HEK293 (cell line): Measurements from ENCODE around the gene ORAI2.
"Not testable (repeated sequence)": the region's sequence is repeated elsewhere in the genome, so short reads cannot be mapped to it uniquely, and the experiment has no call there.

Experiments
- CTCF ChIA-PET: fragments of 350-600 bp; formaldehyde crosslinking; extraction: SDS; loops from one replicate; lab custom pipeline; 2021; ENCODE audit warnings: antibody characterized with exemption; lab: Yijun Ruan, JAX
- POLR2A ChIA-PET: fragments of 300-600 bp; formaldehyde crosslinking; extraction: SDS; loops from one replicate; lab custom pipeline; 2020; ENCODE audit warnings: antibody characterized with exemption, inconsistent platforms; lab: Yijun Ruan, JAX
- H3K27ac ChIP-seq: fragments of 200-500 bp; sonication (Bioruptor generic); 2 replicates; pipeline ENCODE4 v1.5.1; 2014; ENCODE audit warnings: low read depth, low read length, control low read depth, inconsistent platforms; ENCODE audit errors: extremely low read depth
- H3K36me3 ChIP-seq, 2 experiments: fragments of 200-500 bp in 1 of 2; sonication (Bioruptor generic) in 1 of 2; 1 replicate in 1 of 2; 2 replicates in 1 of 2; pipeline ENCODE4 v1.5.1; 2014 to 2017; ENCODE audit warnings: inconsistent platforms in 2 of 2, low read length in 2 of 2; ENCODE audit not compliant: control insufficient read depth in 2 of 2, insufficient read depth in 1 of 2
- H3K4me1 ChIP-seq: fragments of 200-500 bp; sonication (Bioruptor generic); 2 replicates; pipeline ENCODE4 v1.5.1; 2014; ENCODE audit warnings: mild to moderate bottlenecking, low read length, inconsistent platforms; ENCODE audit not compliant: control insufficient read depth, insufficient read depth
- H3K4me3 ChIP-seq: 2 replicates; pipeline ENCODE4 v1.5.1; 2011; ENCODE audit warnings: low read depth, mild to moderate bottlenecking, control low read depth, low read length, moderate library complexity
- H3K9me3 ChIP-seq: fragments of 200-500 bp; sonication (Bioruptor generic); 2 replicates; pipeline ENCODE4 v1.5.1; 2014; ENCODE audit warnings: low read depth, low read length, inconsistent platforms; ENCODE audit not compliant: control insufficient read depth, insufficient read depth
- KLF17 ChIP-seq: fragments of 450-650 bp; formaldehyde crosslinking; IDR thresholded peaks from 2 replicates; pipeline ENCODE4 v1.5.1; 2016; ENCODE audit warnings: missing biosample characterization, missing genetic modification characterization
- PBX3 ChIP-seq: sonication (generic); formaldehyde crosslinking; IDR thresholded peaks from 2 replicates; pipeline ENCODE4 v1.8.1; 2022; ENCODE audit warnings: mild to moderate bottlenecking, moderate library complexity, missing genetic modification reagents
- PRDM1 ChIP-seq: fragments of 450-650 bp; formaldehyde crosslinking; IDR thresholded peaks from 2 replicates; pipeline ENCODE4; 2016; ENCODE audit warnings: missing biosample characterization, missing genetic modification characterization
- ZIC2 ChIP-seq: fragments of 450-650 bp; formaldehyde crosslinking; IDR thresholded peaks from 2 replicates; pipeline ENCODE4 v1.5.1; 2016; ENCODE audit warnings: missing biosample characterization, missing genetic modification characterization
- ZNF121 ChIP-seq: fragments of 450-650 bp; formaldehyde crosslinking; IDR thresholded peaks from 2 replicates; pipeline ENCODE4 v1.5.1; 2016; ENCODE audit warnings: missing biosample characterization, missing genetic modification characterization
- ZNF133 ChIP-seq: fragments of 450-650 bp; formaldehyde crosslinking; IDR thresholded peaks from 2 replicates; pipeline ENCODE4 v1.5.1; 2016; ENCODE audit warnings: missing biosample characterization, missing genetic modification characterization
- ZNF311 ChIP-seq: fragments of 450-650 bp; formaldehyde crosslinking; IDR thresholded peaks from 2 replicates; pipeline ENCODE4 v1.5.1; 2017; ENCODE audit warnings: missing biosample characterization, missing genetic modification characterization, borderline replicate concordance
- ZNF391 ChIP-seq: fragments of 450-650 bp; formaldehyde crosslinking; IDR thresholded peaks from 2 replicates; pipeline ENCODE4 v1.5.1; 2016; ENCODE audit warnings: low read depth, missing biosample characterization, missing genetic modification characterization, borderline replicate concordance
- ZNF544 ChIP-seq: fragments of 450-650 bp; formaldehyde crosslinking; IDR thresholded peaks from 2 replicates; pipeline ENCODE4 v1.5.0; 2017; ENCODE audit warnings: missing biosample characterization, missing genetic modification characterization
- ZNF600 ChIP-seq: fragments of 450-650 bp; formaldehyde crosslinking; IDR thresholded peaks from 2 replicates; pipeline ENCODE4 v1.5.1; 2016; ENCODE audit warnings: missing biosample characterization, missing genetic modification characterization
- ZNF610 ChIP-seq: fragments of 450-650 bp; formaldehyde crosslinking; IDR thresholded peaks from 2 replicates; pipeline ENCODE4 v1.5.1; 2016; ENCODE audit warnings: missing biosample characterization, missing genetic modification characterization, borderline replicate concordance
- ZNF629 ChIP-seq: fragments of 450-650 bp; formaldehyde crosslinking; IDR thresholded peaks from 2 replicates; pipeline ENCODE4 v1.5.1; 2017; ENCODE audit warnings: missing biosample characterization, missing genetic modification characterization
- ZSCAN18 ChIP-seq: fragments of 450-650 bp; formaldehyde crosslinking; IDR thresholded peaks from 2 replicates; pipeline ENCODE4 v1.5.1; 2016; ENCODE audit warnings: missing biosample characterization, missing genetic modification characterization

ORAI2 gene

GRCh38 chr7:102453319-102453718, 19.9 kb downstream of the ORAI2 start:
- no peak overlapping the region for H3K4me3 ChIP-seq
- ChIA-PET POLR2A (no interaction called here), CTCF (interaction anchor here (2.0 kb wide), 1 partner anchor 49 kb away, joined by 9 read pairs; no protein-coding TSS in a partner anchor)
- H3K9me3 ChIP-seq, result no peaks in the 10 kb centered on the region
- H3K27ac ChIP-seq, result no peak overlapping the region
- TF ChIP-seq ZNF544 (tag by site-specific recombination), result no peak
- TF ChIP-seq ZSCAN18, result no peak
- TF ChIP-seq ZNF610 (tag by site-specific recombination), result no peak
- TF ChIP-seq ZNF391 (tag by site-specific recombination), result no peak
- peaks cover 5 to 17% of the 10 kb centered on the region in 2 experiments; a peak in 2 of 3 replicates for H3K36me3 ChIP-seq
- H3K4me1 ChIP-seq, result peaks cover 3% of the 10 kb centered on the region; the same call in 1 of the 2 replicates

GRCh38 chr7:102454468-102454867, 21.1 kb downstream of the ORAI2 start:
- Histone ChIP-seq H3K9me3 (no peaks in the 10 kb centered on the region), H3K4me1 (peaks cover 3% of the 10 kb centered on the region; the same call in 1 of the 2 replicates), H3K27ac (no peak overlapping the region), H3K36me3 (peaks cover 8 to 23% of the 10 kb centered on the region in 2 experiments; a peak in 2 of 3 replicates), H3K4me3 (no peak overlapping the region)
- TF ChIP-seq ZNF600 (peak; percentile 56; the same call in 1 of the 2 replicates), ZIC2 (tag by site-specific recombination) (0 out of 2 replicates have a peak, but pooled peaks have one; percentile 11), ZNF133 (no peak), ZNF629 (tag by site-specific recombination) (no peak), KLF17 (tag by site-specific recombination) (0 out of 2 replicates have a peak, but pooled peaks have one; percentile 43), ZNF311 (no peak)
- POLR2A ChIA-PET, result interaction anchor here (0.6 to 1.5 kb wide), 2 partner anchors 10 to 565 kb away, joined by 3 to 6 read pairs; no protein-coding TSS in a partner anchor
- CTCF ChIA-PET, result interaction anchor here (0.5 to 0.7 kb wide), 4 partner anchors 13 to 149 kb away, joined by 3 to 4 read pairs (median 3); no protein-coding TSS in a partner anchor

DNA sequence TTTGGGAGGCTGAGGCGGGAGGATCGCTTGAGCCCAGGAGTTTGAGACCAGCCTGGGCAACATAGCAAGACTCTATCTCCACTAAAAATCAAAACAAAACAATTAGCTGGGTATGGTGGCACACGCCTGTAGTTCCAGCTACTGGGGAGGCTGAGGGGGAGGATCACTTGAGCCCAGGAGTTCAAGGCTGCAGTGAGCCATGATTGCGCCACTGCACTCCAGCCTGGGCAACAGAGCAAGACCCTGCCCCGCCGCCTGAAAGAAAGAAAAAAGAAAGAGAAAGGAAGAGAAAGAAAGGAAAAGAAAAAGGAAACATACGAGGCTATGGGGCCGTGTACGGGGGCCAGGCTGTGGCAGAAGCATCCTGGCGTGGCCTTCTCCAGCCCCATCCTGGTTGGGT, 21.6 kb downstream of the ORAI2 start:
- H3K9me3 ChIP-seq, H3K27ac ChIP-seq, H3K4me3 ChIP-seq, H3K4me1 ChIP-seq: not testable (repeated sequence)
- TF ChIP-seq ZNF121 (tag by site-specific recombination) (peak; percentile 99), PRDM1 (tag by site-specific recombination) (peak; percentile 53)
- ChIA-PET POLR2A (interaction anchor here (1.5 kb wide), 1 partner anchor 10 kb away, joined by 3 read pairs; no protein-coding TSS in a partner anchor), CTCF (interaction anchor here (0.6 to 0.7 kb wide), 2 partner anchors 13 to 14 kb away, joined by 3 to 4 read pairs; no protein-coding TSS in a partner anchor)
- peaks cover 8 to 25% of the 10 kb centered on the region in 2 experiments; a peak in 2 of 3 replicates for H3K36me3 ChIP-seq

DNA sequence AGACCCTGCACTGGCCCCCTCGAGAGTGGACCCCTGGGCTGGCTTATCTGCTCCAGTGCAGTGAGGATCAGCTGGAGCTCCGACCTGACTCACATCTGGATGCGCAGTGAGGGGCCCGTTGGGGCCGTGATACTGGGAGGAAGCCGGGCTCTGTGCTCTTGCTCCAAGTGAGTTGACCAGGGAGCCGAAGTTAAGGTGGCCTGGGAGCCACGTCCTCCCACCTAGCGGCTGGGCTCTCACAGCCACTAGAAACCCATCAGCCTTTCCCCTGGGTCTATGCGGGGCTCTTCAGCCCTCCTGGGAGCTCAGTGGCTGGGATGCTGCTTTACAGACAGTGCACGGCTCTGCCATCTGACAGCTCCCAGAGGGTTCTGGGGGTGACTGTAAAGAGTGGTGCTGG, 22.2 kb downstream of the ORAI2 start:
- ChIA-PET POLR2A (interaction anchor here (2.2 kb wide), 1 partner anchor 10 kb away, joined by 10 read pairs; no protein-coding TSS in a partner anchor), CTCF (interaction anchor here (1.0 to 2.7 kb wide), 2 partner anchors 12 to 51 kb away, joined by 3 to 10 read pairs; no protein-coding TSS in a partner anchor)
- TF ChIP-seq PBX3 (CRISPR knock-in tag), result no peak
- TF ChIP-seq ZIC2 (tag by site-specific recombination), result peak; percentile 36; the same call in 1 of the 2 replicates
- TF ChIP-seq, all 188 proteins: peak for 1
- no peak overlapping the region for H3K4me3 ChIP-seq
- H3K4me1 ChIP-seq, result peaks cover 3% of the 10 kb centered on the region; the same call in 1 of the 2 replicates
- no peak overlapping the region for H3K27ac ChIP-seq
- peaks cover 8 to 25% of the 10 kb centered on the region in 2 experiments; a peak in 2 of 3 replicates for H3K36me3 ChIP-seq
- no peaks in the 10 kb centered on the region for H3K9me3 ChIP-seq
